Measurements from ENCODE around the gene UNC45B.
"Not testable (repeated sequence)": the region's sequence is repeated elsewhere in the genome, so short reads cannot be mapped to it uniquely, and the experiment has no call there.

The UNC45B gene

DNA sequence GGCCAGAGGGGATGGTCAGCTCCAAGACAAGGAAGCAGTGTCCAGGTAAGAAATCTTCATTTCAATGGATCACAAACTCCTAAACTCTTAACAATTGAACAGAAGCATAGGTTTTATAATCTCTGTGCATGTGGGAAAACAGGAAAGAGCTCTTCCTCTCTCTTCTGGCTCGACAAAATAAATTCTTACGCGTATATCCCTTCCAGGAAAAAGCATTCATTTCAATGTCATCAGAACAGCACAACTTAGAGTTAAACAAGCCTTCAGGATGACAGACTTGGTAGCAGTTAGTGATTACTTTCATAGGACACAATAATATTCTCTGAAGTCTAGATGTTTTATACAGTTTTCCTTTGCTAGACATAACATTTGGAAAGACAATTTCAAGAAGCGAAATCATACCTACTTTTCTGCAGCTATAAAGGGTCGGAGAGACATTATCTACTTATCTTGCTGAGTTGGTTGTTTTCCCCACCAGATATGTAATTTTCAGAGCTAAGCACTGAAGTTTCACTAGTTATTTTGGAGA is 65.9 kb downstream of the UNC45B start:
- DNase-seq (ENCODE audit: low read depth in 2 of 3, low spot score in 1 of 3): no peak

DNA sequence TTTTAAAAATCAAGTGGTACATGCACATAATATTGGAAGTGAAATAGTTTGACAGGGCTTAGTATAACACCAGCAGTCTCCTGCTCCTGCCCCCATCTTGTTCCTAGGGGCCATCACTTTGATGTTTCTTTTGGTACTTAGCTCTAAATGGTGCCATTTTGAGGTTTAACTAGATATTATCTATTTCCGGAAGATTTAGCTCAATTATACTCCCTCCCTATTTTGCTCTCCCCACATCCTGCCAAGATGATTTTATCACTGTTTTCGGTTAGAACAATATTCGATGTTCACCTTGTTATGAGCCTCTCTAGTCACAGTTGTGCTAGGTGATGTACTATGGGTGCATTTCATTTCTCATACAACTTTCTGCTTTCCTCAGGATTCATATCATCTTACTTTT is 66.6 kb downstream of the UNC45B start:
- DNase-seq (ENCODE audit: low read depth in 2 of 3, low spot score in 1 of 3): peak in 1 of 3 donors; percentile 23

DNA sequence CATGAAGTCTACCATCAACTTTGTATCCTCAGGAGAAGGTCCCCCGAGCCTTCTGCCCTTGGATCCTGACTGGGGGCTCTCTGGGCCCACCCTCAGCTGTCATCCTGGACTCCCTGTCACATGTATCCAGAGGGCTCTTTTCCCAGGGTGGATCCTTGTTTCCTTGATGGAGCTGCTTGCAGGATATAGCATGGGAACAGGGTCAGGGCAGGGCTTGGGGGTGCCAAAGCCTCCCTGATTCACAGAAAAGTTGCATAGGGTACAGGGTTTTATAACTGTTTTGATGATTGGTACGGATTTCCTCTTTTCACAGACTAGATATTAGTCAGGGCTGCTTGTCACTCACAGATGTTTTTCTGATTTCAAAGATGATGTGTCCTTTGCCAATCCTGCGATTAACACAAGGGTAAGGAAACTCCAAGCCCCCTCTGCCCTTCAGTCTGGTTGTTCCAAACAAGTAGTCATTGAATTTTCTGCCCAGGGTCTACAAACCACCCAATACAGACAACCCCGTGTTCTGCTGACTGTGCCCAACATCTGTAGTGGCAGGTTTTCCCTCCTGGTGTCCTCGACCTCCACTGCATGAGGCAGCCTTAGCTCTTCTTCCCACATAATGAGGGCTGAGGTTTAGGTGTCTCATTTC is 67.1 kb downstream of the UNC45B start:
- peak in 2 of 3 donors; percentile 12 to 39 for DNase-seq (ENCODE audit: low read depth in 2 of 3, low spot score in 1 of 3)

DNA sequence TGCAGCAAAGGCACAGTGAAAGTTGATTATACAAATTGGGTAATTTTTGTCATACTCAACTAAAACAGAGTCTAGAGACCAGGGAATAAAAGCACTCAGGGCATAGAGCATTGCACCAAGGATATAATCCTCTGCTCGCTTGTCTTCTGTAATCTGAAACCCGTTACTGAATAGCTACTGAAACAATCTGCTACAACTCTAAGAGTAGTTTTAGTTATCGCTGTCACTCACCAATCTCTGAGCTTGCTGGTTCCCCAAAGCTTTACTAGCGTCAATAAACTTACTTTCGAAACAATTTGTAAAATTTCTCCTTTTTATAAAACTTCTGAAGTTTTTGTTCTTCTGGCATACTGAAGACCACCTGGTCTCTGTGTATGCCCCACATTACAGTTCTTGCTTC is 69.5 kb downstream of the UNC45B start:
- DNase-seq (ENCODE audit: low read depth in 2 of 3, low spot score in 1 of 3): no peak

DNA sequence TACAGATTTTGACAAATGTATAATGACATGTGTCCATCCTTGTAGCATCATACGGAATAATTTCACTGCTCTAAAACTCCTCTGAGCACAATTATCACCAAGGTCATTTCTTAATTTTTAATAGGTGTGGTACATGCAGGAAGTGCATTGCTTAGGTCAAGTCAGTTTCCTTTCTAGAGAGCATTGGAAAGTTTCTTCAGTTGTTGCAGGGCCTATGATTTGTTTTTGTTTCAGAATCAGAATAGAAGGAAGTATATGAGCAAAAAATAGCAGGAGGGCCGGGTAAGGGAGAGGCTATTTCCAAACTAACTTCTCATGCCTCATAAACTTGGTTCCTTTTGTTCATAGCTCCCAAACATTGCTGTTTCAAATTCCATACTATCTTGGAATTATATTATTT is 71.3 kb downstream of the UNC45B start:
- DNase-seq (ENCODE audit: low read depth in 2 of 3, low spot score in 1 of 3): no peak

DNA sequence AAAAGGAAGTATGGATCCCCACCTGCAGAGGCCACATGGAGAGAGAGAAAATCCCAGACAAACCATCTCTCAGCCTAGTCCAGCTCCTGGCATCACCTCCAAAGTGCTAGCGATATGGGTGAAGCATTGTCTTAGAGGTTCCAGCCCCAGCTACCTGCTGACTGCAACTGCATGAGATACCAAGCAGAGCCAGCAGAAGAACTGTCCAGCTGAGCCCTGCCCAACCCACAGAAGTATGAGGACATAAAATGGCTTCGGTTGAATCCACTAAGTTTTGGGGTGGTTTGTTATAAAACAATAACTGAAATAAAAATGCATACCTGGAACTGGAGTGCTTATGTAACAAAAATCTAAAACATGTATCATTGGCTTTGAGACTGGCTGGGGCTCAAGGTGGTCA is 74.8 kb downstream of the UNC45B start:
- no peak for DNase-seq (ENCODE audit: low read depth in 2 of 3, low spot score in 1 of 3)

DNA sequence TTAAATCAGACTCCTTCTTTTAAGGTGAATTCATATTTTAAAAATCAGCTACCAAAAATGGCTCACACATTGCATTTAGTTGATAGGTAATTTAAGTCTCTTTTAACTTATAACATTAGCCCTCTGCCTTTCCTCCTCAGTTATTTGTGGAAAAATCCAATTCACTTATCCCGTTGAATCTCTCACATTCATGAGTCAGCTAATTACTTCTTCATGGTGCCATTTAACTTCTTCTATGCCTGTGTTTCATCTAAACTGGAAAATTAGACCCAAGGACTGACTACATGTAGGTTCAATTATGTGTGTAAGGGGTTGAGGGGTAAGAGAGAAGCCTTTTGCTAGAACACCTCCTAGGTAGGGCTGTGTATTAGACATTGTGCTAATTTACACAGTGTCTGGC is 76.8 kb downstream of the UNC45B start:
- DNase-seq (ENCODE audit: low read depth in 2 of 3, low spot score in 1 of 3): no peak

DNA sequence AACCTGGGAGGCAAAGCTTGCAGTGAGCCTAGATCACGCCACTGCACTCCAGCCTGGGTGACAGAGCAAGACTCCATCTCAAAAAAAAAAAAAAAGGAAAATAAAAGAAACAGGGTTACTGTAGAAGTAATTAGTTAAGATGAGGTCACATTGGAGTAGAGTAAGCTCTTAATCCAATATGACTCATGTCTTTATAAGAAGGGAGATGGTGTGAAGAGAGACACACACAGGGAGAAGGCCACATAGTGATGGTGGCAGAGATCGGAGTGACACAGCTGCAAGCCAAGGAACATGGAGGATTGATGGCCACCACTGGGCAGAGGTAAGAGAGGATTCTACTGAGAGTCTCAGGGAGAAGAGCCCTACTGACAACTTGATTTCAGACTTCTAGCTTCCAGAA is 79.9 kb downstream of the UNC45B start:
- no peak for DNase-seq (ENCODE audit: low read depth in 2 of 3, low spot score in 1 of 3)

DNA sequence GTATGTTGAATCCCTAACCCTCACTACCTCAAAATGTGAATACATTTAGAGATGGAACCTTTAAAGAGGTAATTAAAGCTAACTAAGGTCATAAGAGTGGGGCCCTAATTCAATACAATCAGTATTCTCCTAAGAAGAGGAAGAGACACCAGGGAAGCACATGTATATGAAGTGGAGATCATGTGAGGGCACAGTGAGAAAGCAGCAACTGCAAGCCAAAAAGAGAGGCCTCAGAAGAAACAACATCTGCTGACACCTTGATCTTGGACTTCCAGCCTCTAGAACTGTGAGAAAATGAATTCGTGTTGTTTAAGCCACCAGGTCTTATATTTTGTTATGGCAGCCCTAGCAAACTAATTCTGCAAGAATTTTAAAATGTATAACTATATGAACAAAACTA is 82.0 kb downstream of the UNC45B start:
- no peak for DNase-seq (ENCODE audit: low read depth in 2 of 3, low spot score in 1 of 3)

DNA sequence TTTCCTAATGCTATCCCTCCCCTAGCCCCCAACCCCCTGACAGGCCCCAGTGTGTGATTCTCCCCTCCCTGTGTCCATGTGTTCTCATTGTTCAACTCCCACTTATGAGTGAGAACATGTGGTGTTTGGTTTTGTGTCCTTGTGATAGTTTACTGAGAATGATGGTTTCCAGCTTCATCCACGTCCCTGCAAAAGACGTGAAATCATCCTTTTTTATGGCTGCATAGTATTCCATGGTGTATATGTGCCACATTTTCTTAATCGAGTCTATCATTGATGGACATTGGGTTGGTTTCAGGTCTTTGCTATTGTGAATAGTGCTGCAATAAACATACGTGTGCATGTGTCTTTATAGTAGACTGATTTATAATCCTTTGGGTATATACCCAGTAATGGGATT is 86.7 kb downstream of the UNC45B start:
- DNase-seq (ENCODE audit: low read depth in 2 of 3, low spot score in 1 of 3): not testable (repeated sequence)

DNA sequence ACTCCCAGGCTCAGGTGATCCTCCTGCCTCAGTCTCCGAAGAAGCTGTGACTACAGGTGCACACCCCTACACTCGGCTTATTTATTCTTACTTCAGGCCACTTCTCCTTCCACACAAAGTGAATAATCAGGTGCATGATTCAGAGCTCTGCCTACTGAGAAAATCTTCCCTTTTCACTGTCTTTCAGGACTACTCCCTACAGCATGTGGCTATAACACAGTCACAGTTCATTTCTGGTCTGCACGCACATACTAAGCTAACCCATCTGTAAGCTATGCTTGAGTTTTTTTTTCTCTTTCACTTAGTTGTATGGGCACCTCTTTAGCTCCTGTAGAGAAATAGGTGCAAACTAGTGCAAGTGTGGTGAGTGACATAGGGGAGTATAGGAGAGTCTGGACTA is 87.7 kb downstream of the UNC45B start:
- no peak for DNase-seq (ENCODE audit: low read depth in 2 of 3, low spot score in 1 of 3)

DNA sequence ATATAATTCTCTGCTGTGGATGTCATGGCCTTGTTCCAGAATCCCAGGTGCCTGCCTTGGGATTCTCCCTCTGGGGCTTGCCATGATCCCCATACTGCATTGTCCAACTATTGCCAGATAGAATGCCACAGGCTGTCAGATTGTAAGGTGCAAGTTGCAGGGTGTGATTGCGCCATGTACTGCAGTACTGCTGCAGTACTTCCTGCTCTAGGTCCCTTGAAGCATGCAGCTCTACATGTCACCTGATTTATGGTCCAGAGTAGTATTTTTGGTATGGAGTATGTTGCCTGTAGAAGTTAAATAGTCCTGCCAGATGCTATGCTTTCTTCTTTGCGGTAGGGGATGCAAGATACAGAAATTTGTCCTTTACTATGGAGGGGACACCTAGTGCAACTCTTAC is 88.3 kb downstream of the UNC45B start:
- DNase-seq (ENCODE audit: low read depth in 2 of 3, low spot score in 1 of 3): no peak

DNA sequence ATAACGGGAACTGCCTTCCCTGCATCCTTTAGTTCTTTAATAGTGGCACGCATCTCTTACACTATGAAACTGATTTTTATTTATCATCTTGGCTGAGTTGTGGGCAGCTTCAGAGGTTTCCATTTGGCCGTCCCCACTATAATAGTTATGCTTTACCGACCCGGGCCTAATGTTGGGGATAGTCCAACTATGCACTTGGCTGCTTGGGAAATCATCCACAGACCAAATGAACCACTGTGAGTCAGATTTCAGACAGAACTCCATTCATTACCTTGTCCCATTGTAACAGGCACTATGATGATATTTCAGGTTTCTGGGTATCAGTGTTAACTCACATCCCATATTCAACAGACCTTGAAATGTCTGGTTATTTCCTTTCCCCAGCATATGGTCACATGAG is 89.2 kb downstream of the UNC45B start:
- DNase-seq (ENCODE audit: low read depth in 2 of 3, low spot score in 1 of 3): no peak

DNA sequence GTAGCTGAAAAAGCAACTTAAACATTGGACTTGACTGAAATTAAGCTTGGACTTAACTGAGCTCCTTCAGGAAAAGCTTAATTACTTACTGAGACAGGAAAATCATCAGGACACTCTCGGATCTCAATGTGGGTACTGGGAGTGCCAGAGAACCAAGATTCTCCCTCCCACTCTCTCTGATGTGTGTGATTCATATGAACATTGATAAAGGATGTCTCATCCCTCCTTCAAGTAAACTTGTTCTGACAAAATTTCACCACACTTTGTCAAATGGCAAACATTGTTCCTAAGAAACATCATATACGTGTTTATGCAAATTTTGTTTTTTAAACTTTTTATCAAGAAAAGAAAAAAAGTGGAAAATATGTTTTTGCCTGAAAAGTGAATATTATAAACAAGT is 91.2 kb downstream of the UNC45B start:
- DNase-seq (ENCODE audit: low read depth in 2 of 3, low spot score in 1 of 3): no peak

All from stimulated activated CD4-positive, alpha-beta T cell treated with anti-CD3 and anti-CD28 coated beads, Interleukin-12 subunit alpha, Interleukin-12 subunit beta, amount 100 ng/mL, for 48 hours (primary cell).